HG03520 (cell line): ENCODE data around the gene ATAD3A.
"Not testable (repeated sequence)": the region's sequence is repeated elsewhere in the genome, so short reads cannot be mapped to it uniquely, and the experiment has no call there.

Source experiments
- ATAC-seq: cut with Tn5 transposase; IDR thresholded peaks from one replicate; pipeline ENCODE4 v1.9.1; 2021; ENCODE audit warnings: mild to moderate bottlenecking, moderate library complexity; ENCODE audit not compliant: unreplicated experiment

The ATAD3A gene

GRCh38 chr1:1553821-1554494 is 42.0 kb downstream of the ATAD3A start:
- ATAC-seq = no peak

GRCh38 chr1:1554550-1554925 is 42.6 kb downstream of the ATAD3A start:
- no peak for ATAC-seq

GRCh38 chr1:1554926-1555915 is 43.3 kb downstream of the ATAD3A start:
- ATAC-seq = no peak

- ATAC-seq = no peak
Observed at GRCh38 chr1:1556505-1556904, 44.5 kb downstream of the ATAD3A start.

GRCh38 chr1:1556961-1557360 is 45.0 kb downstream of the ATAD3A start:
- not testable (repeated sequence) for ATAC-seq

GRCh38 chr1:1557688-1558087 is 45.7 kb downstream of the ATAD3A start:
- not testable (repeated sequence) for ATAC-seq

- ATAC-seq = no peak
Observed at GRCh38 chr1:1558591-1558990, 46.6 kb downstream of the ATAD3A start.

GRCh38 chr1:1559066-1559465 is 47.1 kb downstream of the ATAD3A start:
- no peak for ATAC-seq

GRCh38 chr1:1560178-1560577 is 48.2 kb downstream of the ATAD3A start:
- ATAC-seq = no peak

- ATAC-seq = no peak
Observed at GRCh38 chr1:1561801-1562470, 50.0 kb downstream of the ATAD3A start.

GRCh38 chr1:1562556-1563195 is 50.7 kb downstream of the ATAD3A start:
- ATAC-seq = no peak

- no peak for ATAC-seq
Observed at GRCh38 chr1:1563688-1564087, 51.7 kb downstream of the ATAD3A start.

GRCh38 chr1:1564268-1564667 is 52.3 kb downstream of the ATAD3A start:
- no peak for ATAC-seq

- no peak for ATAC-seq
Observed at GRCh38 chr1:1565340-1565739, 53.4 kb downstream of the ATAD3A start.

GRCh38 chr1:1567152-1567875 is 55.4 kb downstream of the ATAD3A start:
- no peak for ATAC-seq

GRCh38 chr1:1567891-1568291 is 55.9 kb downstream of the ATAD3A start:
- no peak for ATAC-seq

- no peak for ATAC-seq
Observed at GRCh38 chr1:1569341-1569740, 57.4 kb downstream of the ATAD3A start.

- peak; percentile 47 for ATAC-seq
Observed at GRCh38 chr1:1573843-1574720, 62.1 kb downstream of the ATAD3A start.
